CD4-positive, CD25-positive, alpha-beta regulatory T cell (primary cell): ENCODE data around the gene HLA-G. TPM values are rescaled to one million over a fixed set of nuclear protein-coding genes. Genes with fewer than 3 reads are reported as not detected.

Experiments used
- ATAC-seq, 2 donors: fragments of 150-1000 bp; cut with Tn5 transposase; one replicate each; pipeline ENCODE4 v1.10.0; 2021; ENCODE audit warnings: low read depth in 2 of 2, moderate number of reproducible peaks in 2 of 2, moderate library complexity in 1 of 2
- DNase-seq, 3 donors: peaks; one replicate each; pipeline versions ENCODE4 v3.0.0 to v3.0.0-alpha.2; 2012 to 2022; ENCODE audit warnings: mixed read lengths in 1 of 3
- H3K27ac ChIP-seq: one replicate; pipeline ENCODE4 v1.7.0; 2013; ENCODE audit warnings: mild to moderate bottlenecking, low read length; ENCODE audit not compliant: insufficient read depth, poor library complexity, severe bottlenecking
- H3K27me3 ChIP-seq: one replicate; pipeline ENCODE4 v1.7.0; 2013; ENCODE audit warnings: low read length; ENCODE audit not compliant: control insufficient read depth, insufficient read depth
- H3K36me3 ChIP-seq: one replicate; pipeline ENCODE4 v1.7.0; 2013; ENCODE audit warnings: mild to moderate bottlenecking, low read length, moderate library complexity; ENCODE audit not compliant: control insufficient read depth, insufficient read depth
- H3K4me1 ChIP-seq: 2 replicates; pipeline ENCODE4 v1.7.0; 2013; ENCODE audit warnings: mild to moderate bottlenecking, low read length; ENCODE audit not compliant: insufficient read depth, control insufficient read depth, poor library complexity, severe bottlenecking
- H3K4me3 ChIP-seq: one replicate; pipeline ENCODE4 v1.7.0; 2013; ENCODE audit warnings: low read depth, mild to moderate bottlenecking, low read length, moderate library complexity
- H3K9me3 ChIP-seq, 2 experiments: 1 replicate in 1 of 2; 2 replicates in 1 of 2; pipeline ENCODE4 v1.7.0; 2013; ENCODE audit warnings: low read length in 2 of 2, mild to moderate bottlenecking in 1 of 2, moderate library complexity in 1 of 2; ENCODE audit not compliant: control insufficient read depth in 2 of 2
- H3K27ac Mint-ChIP-seq, 3 donors: one replicate each; pipeline ENCODE4 v1.8.0; 2020 to 2022; ENCODE audit warnings: mild to moderate bottlenecking in 3 of 3, mixed read lengths in 3 of 3, moderate library complexity in 2 of 3
- H3K27me3 Mint-ChIP-seq: one replicate; pipeline ENCODE4 v1.8.0; 2022; ENCODE audit warnings: mild to moderate bottlenecking, mixed read lengths
- H3K36me3 Mint-ChIP-seq: one replicate; pipeline ENCODE4 v1.8.0; 2020; ENCODE audit warnings: mixed read lengths
- H3K4me1 Mint-ChIP-seq, 4 donors: one replicate each; pipeline ENCODE4 v1.8.0; 2020 to 2022; ENCODE audit warnings: mixed read lengths in 4 of 4, mild to moderate bottlenecking in 1 of 4
- H3K4me3 Mint-ChIP-seq, 4 donors: one replicate each; pipeline ENCODE4 v1.8.0; 2020 to 2022; ENCODE audit warnings: mild to moderate bottlenecking in 4 of 4, mixed read lengths in 4 of 4, moderate library complexity in 3 of 4
- H3K9me3 Mint-ChIP-seq, 7 donors: one replicate each; pipeline ENCODE4 v1.8.0; 2020 to 2022; ENCODE audit warnings: mixed read lengths in 7 of 7, mild to moderate bottlenecking in 3 of 7, moderate library complexity in 2 of 7
- polyA plus RNA-seq, 4 donors: library from polyadenylated mRNA; unstranded; fragments of 300-500 nt; fragmentation: Illumina TruSeq; gene quantifications; one replicate each; pipeline ENCODE4 v1.2.3, GENCODE V29; 2021
- total RNA-seq: library from RNA; stranded (reverse); gene quantifications from one replicate; pipeline ENCODE4 v1.2.3, GENCODE V29; 2022

HLA-G gene
- total and polyA plus RNA-seq, 5 donors from 2014 or later = 0.39 to 3.2 (median 1.0) TPM

DNA sequence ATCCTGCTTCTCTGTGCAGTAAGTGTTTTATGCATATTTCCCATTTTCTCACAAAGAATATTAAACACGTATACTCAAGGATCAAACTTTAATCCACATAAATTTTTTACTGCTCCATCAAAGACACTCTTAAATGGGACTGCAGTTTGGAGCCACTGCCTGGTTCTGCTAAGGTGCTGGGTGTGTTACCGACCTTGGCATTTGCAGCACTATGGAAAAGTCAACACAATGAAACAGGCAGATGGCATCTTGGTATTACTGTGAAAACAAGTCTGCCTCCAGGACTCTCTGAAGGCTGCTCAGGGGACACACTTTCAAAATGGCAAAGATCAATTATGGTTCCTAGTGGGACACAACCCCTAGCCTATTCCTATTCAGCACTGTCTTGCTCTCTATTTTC is 17.3 kb upstream of the HLA-G start:
- ATAC-seq = no peak
- no peak overlapping the region for H3K4me3 Mint-ChIP-seq

DNA sequence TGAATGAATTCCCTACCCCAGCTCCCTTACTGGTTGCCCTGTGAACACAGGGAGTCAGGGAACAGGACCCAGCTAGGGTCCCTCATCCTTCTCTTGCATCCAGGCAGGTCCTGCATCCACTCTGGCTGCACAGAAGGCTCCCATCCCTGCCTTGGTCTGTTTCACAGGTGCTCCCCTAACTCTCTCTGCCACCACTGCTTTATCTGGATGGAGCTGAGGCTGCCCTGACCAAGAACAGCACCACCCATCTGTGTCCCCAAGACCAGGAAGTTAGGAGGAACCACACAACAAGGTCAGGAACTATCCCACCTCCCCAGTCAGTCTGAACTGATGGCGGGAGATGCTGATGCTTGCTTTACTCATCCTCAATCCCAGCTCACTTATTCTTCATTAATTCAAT is 16.2 kb upstream of the HLA-G start:
- Mint-ChIP-seq H3K4me1 (no peaks in the 10 kb centered on the region), H3K36me3 (no peaks in the 10 kb centered on the region), H3K27ac (no peak overlapping the region), H3K9me3 (no peaks in the 10 kb centered on the region), H3K27me3 (peaks cover 40% of the 10 kb centered on the region), H3K4me3 (no peak overlapping the region)
- Histone ChIP-seq H3K36me3 (no peaks in the 10 kb centered on the region), H3K4me3 (no peak overlapping the region), H3K4me1 (no peaks in the 10 kb centered on the region), H3K9me3 (no peaks in the 10 kb centered on the region), H3K27ac (no peak overlapping the region), H3K27me3 (peaks cover 11% of the 10 kb centered on the region)
- DNase-seq (no peak), ATAC-seq (no peak)

More for the DNA sequence above, 17.3 kb upstream of the HLA-G start:
- no peak for DNase-seq
- H3K27me3 ChIP-seq = peaks cover 20% of the 10 kb centered on the region
- no peak overlapping the region for H3K27ac ChIP-seq
- H3K9me3 ChIP-seq = no peaks in the 10 kb centered on the region
- peaks cover 47% of the 10 kb centered on the region for H3K27me3 Mint-ChIP-seq
- H3K4me1 ChIP-seq = no peaks in the 10 kb centered on the region
- no peak overlapping the region for H3K27ac Mint-ChIP-seq
- H3K36me3 Mint-ChIP-seq = no peaks in the 10 kb centered on the region
- peaks cover 0 to 1% (median 0%) of the 10 kb centered on the region in 7 donors for H3K9me3 Mint-ChIP-seq
- H3K4me1 Mint-ChIP-seq = no peaks in the 10 kb centered on the region
- no peak overlapping the region for H3K4me3 ChIP-seq
- H3K36me3 ChIP-seq = no peaks in the 10 kb centered on the region

DNA sequence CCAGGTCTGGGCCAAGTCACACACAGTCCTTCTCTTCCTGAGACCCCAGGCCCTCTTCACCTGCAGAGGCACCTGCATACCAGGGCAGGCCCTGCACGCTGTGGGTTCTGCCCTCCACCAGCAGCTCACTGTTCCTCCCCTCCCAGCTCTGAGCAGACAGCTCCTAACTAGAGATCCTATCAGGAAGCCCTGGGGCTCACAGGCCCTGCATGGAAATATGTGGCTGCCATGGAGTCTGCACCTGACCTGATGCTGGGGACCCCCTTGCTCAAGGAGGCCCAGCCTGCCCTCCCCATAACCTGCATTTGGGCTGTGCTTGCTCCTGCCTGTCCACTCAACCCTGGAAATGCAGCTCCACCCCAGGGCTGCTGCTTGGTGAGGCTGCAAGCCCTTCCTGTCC is 14.6 kb upstream of the HLA-G start:
- Histone ChIP-seq H3K27ac (no peak overlapping the region), H3K27me3 (peaks cover under 1% of the 10 kb centered on the region), H3K4me3 (no peak overlapping the region), H3K9me3 (no peaks in the 10 kb centered on the region), H3K36me3 (no peaks in the 10 kb centered on the region), H3K4me1 (no peaks in the 10 kb centered on the region)
- Mint-ChIP-seq H3K36me3 (no peaks in the 10 kb centered on the region), H3K27me3 (peaks cover 39% of the 10 kb centered on the region), H3K9me3 (no peaks in the 10 kb centered on the region), H3K27ac (peak overlapping the region in 1 of 3 donors; percentile 16), H3K4me1 (no peaks in the 10 kb centered on the region), H3K4me3 (no peak overlapping the region)
- ATAC-seq = no peak
- no peak for DNase-seq

DNA sequence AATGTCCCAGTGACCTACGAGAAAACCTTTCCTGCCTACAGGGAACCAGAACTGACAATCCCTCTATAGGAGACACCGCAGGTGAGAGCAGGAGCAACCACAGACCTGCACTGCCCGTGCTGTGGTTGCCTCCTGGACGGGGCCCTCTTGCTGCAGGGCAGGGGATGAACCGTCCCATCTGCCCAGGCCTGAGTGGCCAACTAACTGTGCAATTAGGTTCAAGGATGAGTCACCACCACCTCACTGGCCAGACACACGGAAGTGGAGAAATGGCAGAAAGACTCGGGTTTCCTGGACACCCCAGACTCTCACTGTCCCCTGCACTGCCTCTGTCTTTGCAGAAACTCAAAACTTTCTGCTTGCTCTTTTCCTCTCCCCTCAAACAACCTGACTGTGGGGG is 13.8 kb upstream of the HLA-G start:
- H3K27ac Mint-ChIP-seq = no peak overlapping the region
- ATAC-seq = no peak

DNA sequence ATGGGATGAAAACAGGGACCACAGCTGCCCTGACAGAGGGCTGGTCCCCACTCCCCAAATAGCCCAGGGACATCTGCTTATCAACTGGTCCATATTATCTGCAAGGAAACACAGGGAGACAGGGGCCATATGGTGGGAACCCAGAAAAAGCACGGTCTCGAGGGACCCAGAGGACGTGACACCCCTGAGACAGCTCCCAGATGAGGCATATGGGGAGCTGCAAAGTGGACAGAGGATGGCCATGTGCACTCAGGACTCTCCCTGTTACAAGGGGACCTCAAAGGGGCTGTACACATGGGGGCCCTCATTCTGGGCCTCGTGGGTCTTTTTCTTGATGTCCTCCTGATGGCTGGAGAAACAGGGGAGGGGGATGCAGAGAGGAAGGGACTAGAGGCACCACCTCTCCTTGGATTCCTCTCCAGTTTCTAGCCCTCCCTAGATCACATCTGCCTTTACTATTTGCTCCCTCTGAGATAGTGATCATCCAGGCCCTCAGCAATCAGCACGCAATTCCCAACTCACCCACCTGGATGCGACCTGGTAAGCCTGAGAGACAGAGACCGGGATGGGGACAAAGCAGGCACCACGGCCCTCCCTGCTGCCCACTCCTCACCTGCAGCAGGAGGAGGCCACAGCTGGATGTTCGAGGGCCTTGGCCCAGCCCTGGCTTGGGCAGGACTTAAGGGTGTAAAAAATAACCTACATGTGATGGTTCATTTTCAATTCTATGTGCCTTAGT is 13.1 kb upstream of the HLA-G start:
- no peak overlapping the region for H3K4me3 Mint-ChIP-seq

More for the DNA sequence above, 13.8 kb upstream of the HLA-G start:
- Histone ChIP-seq H3K27ac (no peak overlapping the region), H3K36me3 (no peaks in the 10 kb centered on the region), H3K27me3 (no peaks in the 10 kb centered on the region), H3K9me3 (no peaks in the 10 kb centered on the region), H3K4me3 (no peak overlapping the region), H3K4me1 (no peaks in the 10 kb centered on the region)
- DNase-seq = no peak
- H3K4me1 Mint-ChIP-seq = no peaks in the 10 kb centered on the region
- no peak overlapping the region for H3K4me3 Mint-ChIP-seq
- no peaks in the 10 kb centered on the region for H3K9me3 Mint-ChIP-seq
- H3K27me3 Mint-ChIP-seq = peaks cover 39% of the 10 kb centered on the region
- H3K36me3 Mint-ChIP-seq = no peaks in the 10 kb centered on the region

DNA sequence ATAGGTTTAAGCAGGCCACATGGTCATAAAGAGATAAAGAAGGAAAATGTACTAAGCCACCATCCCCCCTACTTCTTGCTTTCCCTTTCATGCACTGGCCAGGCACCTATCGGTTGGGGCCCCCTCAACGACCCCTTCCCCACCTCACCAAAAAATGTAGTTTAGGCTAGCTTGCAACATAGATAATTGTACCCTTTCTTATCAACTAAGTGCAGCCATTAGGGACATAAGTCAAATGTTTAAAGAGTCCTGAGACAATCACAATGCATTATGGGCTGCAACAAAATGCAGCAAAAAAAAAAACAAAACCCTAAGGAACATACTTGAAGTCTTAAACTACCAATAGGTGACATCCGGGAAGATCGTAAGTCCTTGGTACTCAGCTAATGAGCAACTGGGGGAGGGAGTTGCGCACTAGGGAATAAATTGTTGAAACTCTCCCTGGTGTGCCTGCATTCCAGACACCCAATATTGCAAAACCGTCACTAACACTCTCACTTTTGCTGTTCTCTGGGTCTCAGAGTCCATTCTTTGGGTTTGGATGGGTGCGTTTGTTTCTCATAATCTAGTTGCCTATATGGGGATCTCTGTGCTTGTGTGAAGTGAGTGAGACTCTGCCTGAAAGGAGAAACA is 12.4 kb upstream of the HLA-G start:
- Histone ChIP-seq H3K27ac (no peak overlapping the region), H3K9me3 (no peaks in the 10 kb centered on the region), H3K4me3 (no peak overlapping the region), H3K4me1 (no peaks in the 10 kb centered on the region), H3K36me3 (no peaks in the 10 kb centered on the region), H3K27me3 (peaks cover 2% of the 10 kb centered on the region)
- Mint-ChIP-seq H3K36me3 (no peaks in the 10 kb centered on the region), H3K4me3 (no peak overlapping the region), H3K4me1 (no peaks in the 10 kb centered on the region), H3K27ac (no peak overlapping the region), H3K27me3 (peaks cover 44% of the 10 kb centered on the region), H3K9me3 (no peaks in the 10 kb centered on the region)
- ATAC-seq (no peak), DNase-seq (no peak)

More for the DNA sequence above, 13.1 kb upstream of the HLA-G start:
- no peaks in the 10 kb centered on the region for H3K4me1 ChIP-seq
- no peaks in the 10 kb centered on the region for H3K36me3 ChIP-seq
- Mint-ChIP-seq H3K36me3 (no peaks in the 10 kb centered on the region), H3K27ac (no peak overlapping the region), H3K27me3 (peaks cover 46% of the 10 kb centered on the region), H3K9me3 (no peaks in the 10 kb centered on the region), H3K4me1 (no peaks in the 10 kb centered on the region)
- no peaks in the 10 kb centered on the region for H3K9me3 ChIP-seq
- H3K4me3 ChIP-seq = no peak overlapping the region
- no peak for ATAC-seq
- H3K27me3 ChIP-seq = no peaks in the 10 kb centered on the region
- no peak overlapping the region for H3K27ac ChIP-seq
- no peak for DNase-seq

DNA sequence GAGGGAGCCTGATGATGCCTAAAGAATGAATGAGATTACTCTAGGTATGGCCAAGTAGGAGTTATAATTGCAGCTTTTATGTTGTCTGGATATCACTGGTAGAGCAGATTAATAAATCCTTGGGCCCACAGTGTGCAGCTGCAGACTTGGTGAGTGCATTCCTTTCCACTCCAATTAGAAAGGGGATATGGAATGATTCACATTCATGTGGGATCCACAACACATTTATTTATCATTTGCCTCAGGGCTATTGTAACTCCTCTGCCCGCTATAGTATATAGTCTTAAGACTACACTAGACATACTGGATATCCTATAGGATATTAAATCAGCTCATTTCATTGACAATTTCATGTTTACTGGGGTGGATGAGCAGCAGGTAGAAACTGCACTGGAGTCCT is 11.6 kb upstream of the HLA-G start:
- peaks cover 42% of the 10 kb centered on the region for H3K27me3 Mint-ChIP-seq
- Histone ChIP-seq H3K27ac (no peak overlapping the region), H3K27me3 (peaks cover 8% of the 10 kb centered on the region), H3K4me3 (no peak overlapping the region), H3K9me3 (no peaks in the 10 kb centered on the region), H3K36me3 (no peaks in the 10 kb centered on the region), H3K4me1 (no peaks in the 10 kb centered on the region)
- H3K4me1 Mint-ChIP-seq = no peaks in the 10 kb centered on the region
- peak overlapping the region in 1 of 4 donors; percentile 68 for H3K4me3 Mint-ChIP-seq
- ATAC-seq = no peak
- DNase-seq = no peak
- H3K9me3 Mint-ChIP-seq = no peaks in the 10 kb centered on the region
- no peak overlapping the region for H3K27ac Mint-ChIP-seq
- no peaks in the 10 kb centered on the region for H3K36me3 Mint-ChIP-seq

DNA sequence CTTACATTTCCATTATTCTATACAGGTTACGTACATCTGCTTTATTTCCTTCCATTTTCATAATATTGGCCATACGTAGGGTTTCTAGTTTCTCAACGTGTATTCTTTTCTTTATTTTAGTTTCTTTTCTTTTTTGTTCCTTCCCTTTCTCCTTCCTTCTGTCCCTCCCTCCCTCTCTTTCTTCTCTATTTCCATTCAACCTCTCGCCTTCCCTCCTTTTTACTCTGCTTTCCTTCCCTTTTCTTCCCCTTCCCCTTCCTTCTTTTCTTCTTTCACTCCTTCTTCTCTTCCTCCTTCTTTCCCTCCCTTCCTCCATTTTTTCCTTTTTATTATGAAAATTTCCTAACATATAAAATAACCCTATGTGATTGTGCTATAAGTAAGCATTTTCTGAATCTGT is 8.7 kb upstream of the HLA-G start:
- H3K4me1 ChIP-seq = no peaks in the 10 kb centered on the region
- no peak overlapping the region for H3K4me3 Mint-ChIP-seq
- no peak overlapping the region for H3K27ac Mint-ChIP-seq
- peaks cover 46% of the 10 kb centered on the region for H3K27me3 Mint-ChIP-seq
- no peak overlapping the region for H3K4me3 ChIP-seq
- DNase-seq = no peak
- H3K27me3 ChIP-seq = peaks cover 19% of the 10 kb centered on the region
- ATAC-seq = no peak
- H3K36me3 ChIP-seq = no peaks in the 10 kb centered on the region
- H3K36me3 Mint-ChIP-seq = no peaks in the 10 kb centered on the region
- no peaks in the 10 kb centered on the region for H3K4me1 Mint-ChIP-seq
- H3K9me3 Mint-ChIP-seq = no peaks in the 10 kb centered on the region
- H3K9me3 ChIP-seq = no peaks in the 10 kb centered on the region
- H3K27ac ChIP-seq = no peak overlapping the region
